ENCODE measurements around the gene GNS. TPM values are rescaled to one million over a fixed set of nuclear protein-coding genes. Genes with fewer than 3 reads are reported as not detected.
"Not testable (repeated sequence)": the region's sequence is repeated elsewhere in the genome, so short reads cannot be mapped to it uniquely, and the experiment has no call there.

Gene GNS
- total RNA-seq: 10 to 100 TPM; 30.1 to 30.2 TPM
- 10 to 100 TPM; 36.3 to 39.8 (median 38.0) TPM for polyA plus RNA-seq
- total RNA-seq: 38.4 to 86.7 (median 69.4) reads per million in 6 experiments

DNA sequence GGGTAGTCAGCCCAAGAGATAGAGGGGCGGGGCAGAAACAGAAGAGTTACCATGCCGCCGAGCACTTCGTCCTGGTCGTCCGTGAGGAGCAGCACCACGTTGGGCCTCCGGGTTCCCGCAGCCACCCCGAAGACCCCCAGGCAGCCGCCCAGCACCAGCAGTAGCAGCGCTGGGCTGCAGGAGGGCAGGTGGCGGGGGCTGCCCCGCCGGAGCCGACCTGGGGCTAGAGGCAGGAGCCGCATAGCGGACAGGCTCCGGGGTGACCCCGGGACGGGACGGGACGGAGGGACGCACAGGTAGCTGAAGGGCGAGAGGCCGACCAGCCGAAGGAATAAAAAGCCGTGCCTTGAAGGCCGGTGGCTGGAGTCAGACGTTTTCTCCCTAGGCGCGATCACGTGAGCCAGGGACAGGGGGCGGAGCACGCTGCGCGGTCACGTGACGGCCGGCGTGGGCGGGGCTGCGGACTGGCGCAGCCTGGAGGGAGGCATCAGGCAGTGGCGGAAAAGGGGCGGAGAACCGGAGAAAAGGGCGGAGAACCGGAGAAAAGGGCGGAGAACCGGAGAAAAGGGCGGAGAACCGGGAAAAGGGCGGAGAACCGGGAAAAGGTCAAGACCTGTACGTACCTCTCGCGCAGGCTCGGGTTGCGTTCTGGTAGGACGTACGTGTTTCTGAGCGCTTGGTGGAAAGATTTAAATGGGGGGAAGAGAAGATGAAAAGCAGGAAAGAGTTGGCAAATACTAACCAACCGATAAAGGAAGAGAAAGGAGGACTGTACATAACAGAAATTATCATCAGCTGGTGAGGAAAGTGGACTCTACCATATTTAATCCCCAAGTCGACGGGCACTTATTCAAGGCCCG lies at the start of gene GNS:
Gene GNS (minus strand): TSS at position 372 of the 860 bp plus-strand sequence. CDS start 130 bp downstream, at position 242.
- DNase-seq (peak; percentile 80 to 97 (median 88)), ATAC-seq (peak; percentile 88 to 90)
- Mint-ChIP-seq H3K4me3 (peak within 1 kb of the TSS; percentile 94 to 99 (median 96)), H3K27ac (peak within 1 kb of the TSS; percentile 78 to 98 (median 93)), H3K4me1 (peaks cover 13 to 62% (median 45%) of the 10 kb centered on the region in 4 donors), H3K36me3 (peaks cover 0 to 11% (median 3%) of the 10 kb centered on the region in 3 donors), H3K9me3 (no peaks in the 10 kb centered on the region), H3K27me3 (no peaks in the 10 kb centered on the region)
- POLR2A ChIA-PET: interaction anchor here (0.6 to 2.7 kb wide), 3 partner anchors 20 to 150 kb away, joined by 3 to 9 read pairs (median 3); no protein-coding TSS in a partner anchor

GRCh38 chr12:64808110-64808509 lies 48.9 kb upstream of the GNS start:
- peaks cover 0 to 1% (median 0%) of the 10 kb centered on the region in 3 donors for H3K36me3 Mint-ChIP-seq
- peaks cover 0 to 4% (median 1%) of the 10 kb centered on the region in 4 donors for H3K4me1 Mint-ChIP-seq
- DNase-seq (no peak), ATAC-seq (no peak)
- POLR2A ChIA-PET: no interaction called here
- H3K4me3 Mint-ChIP-seq: no peak overlapping the region
- peaks cover 22 to 48% (median 37%) of the 10 kb centered on the region in 5 donors for H3K27me3 Mint-ChIP-seq
- H3K27ac Mint-ChIP-seq: no peak overlapping the region
- H3K9me3 Mint-ChIP-seq: peaks cover 0 to 3% (median 0%) of the 10 kb centered on the region in 9 donors

- no peak overlapping the region for H3K27ac Mint-ChIP-seq
- ATAC-seq: no peak
- H3K36me3 Mint-ChIP-seq: peaks cover 0 to 1% (median 0%) of the 10 kb centered on the region in 3 donors
- H3K4me1 Mint-ChIP-seq: peaks cover 0 to 4% (median 2%) of the 10 kb centered on the region in 4 donors
- no peak for DNase-seq
- peaks cover 22 to 48% (median 38%) of the 10 kb centered on the region in 5 donors for H3K27me3 Mint-ChIP-seq
- peaks cover 0 to 3% (median 0%) of the 10 kb centered on the region in 9 donors for H3K9me3 Mint-ChIP-seq
- POLR2A ChIA-PET: no interaction called here
- H3K4me3 Mint-ChIP-seq: no peak overlapping the region
These were observed 47.6 kb upstream of the GNS start for GRCh38 chr12:64806593-64807460.

- ATAC-seq (no peak), DNase-seq (no peak)
- H3K4me1 Mint-ChIP-seq: peaks cover 0 to 4% (median 2%) of the 10 kb centered on the region in 4 donors
- H3K4me3 Mint-ChIP-seq: no peak overlapping the region
- POLR2A ChIA-PET: no interaction called here
- H3K9me3 Mint-ChIP-seq: peaks cover 0 to 3% (median 0%) of the 10 kb centered on the region in 9 donors
- H3K27me3 Mint-ChIP-seq: peaks cover 22 to 49% (median 40%) of the 10 kb centered on the region in 5 donors
- no peak overlapping the region for H3K27ac Mint-ChIP-seq
- peaks cover 0 to 1% (median 0%) of the 10 kb centered on the region in 3 donors for H3K36me3 Mint-ChIP-seq
These were observed 47.0 kb upstream of the GNS start for GRCh38 chr12:64806173-64806572.

DNA sequence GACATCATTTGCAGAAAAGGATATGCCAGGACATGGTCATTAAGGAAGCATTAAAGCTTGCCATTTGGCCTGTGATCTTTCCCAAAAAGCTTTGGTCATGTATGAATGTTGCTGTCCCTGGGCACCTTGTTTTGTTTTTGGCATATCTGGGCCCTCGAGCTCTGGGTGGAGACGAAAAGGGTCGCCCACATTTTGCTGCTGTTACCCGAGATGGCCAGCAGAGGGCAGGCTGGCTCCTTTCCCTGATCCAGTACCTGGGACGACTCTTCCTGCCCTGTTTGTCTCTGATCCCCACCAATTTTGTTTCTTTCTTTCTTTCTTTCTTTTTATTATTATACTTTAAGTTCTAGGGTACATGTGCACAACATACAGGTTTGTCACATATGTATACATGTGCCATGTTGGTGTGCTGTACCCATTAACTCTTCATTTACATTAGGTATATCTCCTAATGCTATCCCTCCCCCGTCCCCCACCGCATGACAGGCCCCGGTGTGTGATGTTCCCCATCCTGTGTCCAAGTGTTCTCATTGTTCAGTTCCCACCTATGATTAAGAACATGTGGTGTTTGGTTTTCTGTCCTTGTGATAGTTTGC lies 43.1 kb upstream of the GNS start:
- H3K27me3 Mint-ChIP-seq: peaks cover 20 to 46% (median 36%) of the 10 kb centered on the region in 5 donors
- POLR2A ChIA-PET, H3K4me1 Mint-ChIP-seq: not testable (repeated sequence)

DNA sequence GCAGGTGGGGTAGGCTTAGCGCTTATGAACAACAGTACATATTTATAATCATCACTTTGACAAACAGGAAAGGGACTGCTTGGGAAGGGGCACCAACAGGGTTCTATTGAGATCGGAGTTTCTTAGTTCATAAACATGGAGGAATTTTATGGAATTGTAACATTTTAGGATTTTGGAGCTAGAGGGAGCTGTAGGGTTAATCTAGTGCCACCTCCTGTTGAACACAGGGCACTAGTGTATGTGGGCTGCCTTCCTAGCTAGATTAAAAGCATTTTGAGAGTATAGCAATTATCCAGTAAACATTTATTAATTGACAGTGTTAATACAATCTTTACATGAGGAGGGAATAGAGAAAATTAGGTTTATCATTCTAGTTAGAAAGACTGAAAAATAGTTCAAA lies 42.2 kb upstream of the GNS start:
- POLR2A ChIA-PET: no interaction called here
- no peak for ATAC-seq
- Mint-ChIP-seq H3K4me1 (peaks cover 0 to 2% (median under 1%) of the 10 kb centered on the region in 4 donors), H3K9me3 (no peaks in the 10 kb centered on the region), H3K4me3 (no peak overlapping the region), H3K36me3 (no peaks in the 10 kb centered on the region), H3K27ac (no peak overlapping the region), H3K27me3 (peaks cover 18 to 37% (median 27%) of the 10 kb centered on the region in 5 donors)
- no peak for DNase-seq

More for the DNA sequence above, 43.1 kb upstream of the GNS start:
- not testable (repeated sequence) for H3K9me3 Mint-ChIP-seq, H3K36me3 Mint-ChIP-seq, H3K4me3 Mint-ChIP-seq
- ATAC-seq: peak; percentile 51 to 54
- peak in 8 of 10 donors; percentile 26 to 64 (median 46) for DNase-seq
- peak overlapping the region in 1 of 10 donors; percentile 68 for H3K27ac Mint-ChIP-seq

- Mint-ChIP-seq H3K27ac (peak overlapping the region in 1 of 10 donors; percentile 37), H3K27me3 (peaks cover 18 to 33% (median 27%) of the 10 kb centered on the region in 5 donors), H3K4me1 (peaks cover 0 to 2% (median under 1%) of the 10 kb centered on the region in 4 donors), H3K9me3 (no peaks in the 10 kb centered on the region), H3K36me3 (no peaks in the 10 kb centered on the region), H3K4me3 (no peak overlapping the region)
- no peak for ATAC-seq
- DNase-seq: no peak
- POLR2A ChIA-PET: no interaction called here
These were observed 41.4 kb upstream of the GNS start for GRCh38 chr12:64800640-64801039.

DNA sequence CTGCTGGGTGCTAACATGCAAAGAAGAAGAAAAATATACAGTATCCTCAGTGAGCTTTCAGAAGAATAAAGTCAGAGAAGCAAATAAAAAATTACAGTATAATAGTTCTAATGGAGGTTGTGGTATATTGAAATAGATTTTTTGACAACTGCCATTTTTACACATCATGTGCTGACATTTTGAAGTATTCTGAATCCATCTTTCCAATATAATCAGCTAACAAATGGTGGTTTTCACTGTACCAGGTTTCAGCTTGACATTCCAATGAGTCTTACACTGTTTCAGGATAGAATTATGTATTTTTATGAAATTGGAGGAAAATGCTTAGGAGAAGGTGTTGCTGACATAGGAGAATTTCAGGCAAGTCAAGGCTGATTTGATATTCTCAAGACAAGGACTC lies 39.0 kb upstream of the GNS start:
- Mint-ChIP-seq H3K4me3 (no peak overlapping the region), H3K4me1 (peaks cover 0 to 2% (median under 1%) of the 10 kb centered on the region in 4 donors), H3K36me3 (no peaks in the 10 kb centered on the region), H3K27ac (no peak overlapping the region), H3K9me3 (no peaks in the 10 kb centered on the region), H3K27me3 (peaks cover 12 to 25% (median 19%) of the 10 kb centered on the region in 5 donors)
- POLR2A ChIA-PET: no interaction called here
- DNase-seq (no peak), ATAC-seq (no peak)

GRCh38 chr12:64797156-64797555 lies 38.0 kb upstream of the GNS start:
- no peak for ATAC-seq
- Mint-ChIP-seq H3K27ac (no peak overlapping the region), H3K27me3 (peaks cover 12 to 25% (median 17%) of the 10 kb centered on the region in 5 donors), H3K36me3 (no peaks in the 10 kb centered on the region), H3K4me1 (peaks cover 0 to 1% (median under 1%) of the 10 kb centered on the region in 4 donors), H3K9me3 (no peaks in the 10 kb centered on the region), H3K4me3 (no peak overlapping the region)
- no peak for DNase-seq
- POLR2A ChIA-PET: no interaction called here

- no peaks in the 10 kb centered on the region for H3K9me3 Mint-ChIP-seq
- POLR2A ChIA-PET: no interaction called here
- ATAC-seq: peak; percentile 82 to 85
- peaks cover 0 to 1% (median 0%) of the 10 kb centered on the region in 4 donors for H3K4me1 Mint-ChIP-seq
- no peaks in the 10 kb centered on the region for H3K36me3 Mint-ChIP-seq
- DNase-seq: peak; percentile 21 to 78 (median 56)
- H3K27me3 Mint-ChIP-seq: peaks cover 12 to 23% (median 16%) of the 10 kb centered on the region in 5 donors
- H3K27ac Mint-ChIP-seq: no peak overlapping the region
- no peak overlapping the region for H3K4me3 Mint-ChIP-seq
These were observed 37.1 kb upstream of the GNS start for GRCh38 chr12:64796205-64796845.

- DNase-seq (no peak), ATAC-seq (no peak)
- Mint-ChIP-seq H3K36me3 (no peaks in the 10 kb centered on the region), H3K9me3 (no peaks in the 10 kb centered on the region), H3K27ac (no peak overlapping the region), H3K4me1 (peaks cover 0 to 1% (median 0%) of the 10 kb centered on the region in 4 donors), H3K27me3 (peaks cover 1 to 8% (median 2%) of the 10 kb centered on the region in 5 donors), H3K4me3 (no peak overlapping the region)
- POLR2A ChIA-PET: no interaction called here
These were observed 35.1 kb upstream of the GNS start for GRCh38 chr12:64794305-64794704.

DNA sequence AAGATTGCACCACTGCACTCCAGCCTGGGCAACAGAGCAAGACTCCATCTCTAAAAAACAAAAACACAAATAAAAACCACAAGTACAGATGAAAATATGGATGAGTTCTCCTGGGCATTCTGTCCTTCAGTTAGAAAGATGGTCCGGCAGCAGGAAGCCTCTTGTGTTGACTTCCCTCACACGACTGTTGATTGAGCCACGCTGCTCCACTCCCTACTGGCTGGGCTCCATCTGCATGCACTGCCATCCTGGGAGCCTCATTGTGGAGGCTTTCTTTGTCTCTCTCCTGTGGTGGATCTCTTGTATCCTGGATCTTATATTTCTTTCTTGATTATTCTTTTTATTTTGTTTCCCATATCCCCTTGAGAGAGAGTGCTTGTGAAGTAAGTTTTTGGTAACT lies 34.4 kb upstream of the GNS start:
- H3K4me3 Mint-ChIP-seq: no peak overlapping the region
- ATAC-seq: no peak
- peaks cover 0 to 1% (median 0%) of the 10 kb centered on the region in 4 donors for H3K4me1 Mint-ChIP-seq
- H3K36me3 Mint-ChIP-seq: no peaks in the 10 kb centered on the region
- DNase-seq: no peak
- POLR2A ChIA-PET: no interaction called here
- no peaks in the 10 kb centered on the region for H3K9me3 Mint-ChIP-seq
- no peak overlapping the region for H3K27ac Mint-ChIP-seq
- peaks cover 0 to 6% (median 1%) of the 10 kb centered on the region in 5 donors for H3K27me3 Mint-ChIP-seq
